SK-N-SH treated with all-trans-retinoic acid at 6 μM for 48 hours (cell line): ENCODE results near the gene CLDN18.
A peak's percentile ranks its signal among the peaks of the same experiment; 100 is the strongest.

Source experiments
- ATAC-seq: fragments of 200-7000 bp; cut with Tn5 transposase; 3 replicates; pipeline ENCODE4 v1.9.1; 2020; ENCODE audit warnings: mild to moderate bottlenecking, moderate library complexity
- ARNTL ChIP-seq: fragments of 450-650 bp; formaldehyde crosslinking; IDR thresholded peaks from 2 replicates; pipeline ENCODE4 v1.5.0; 2020; ENCODE audit warnings: low read depth, mild to moderate bottlenecking, moderate library complexity, borderline replicate concordance
- BACH2 ChIP-seq: fragments of 250-450 bp; sonication (Bioruptor Pico); IDR thresholded peaks from 2 replicates; pipeline ENCODE4 v1.9.0; 2021; ENCODE audit warnings: mild to moderate bottlenecking, borderline replicate concordance
- CSDC2 ChIP-seq: fragments of 250-450 bp; sonication (Bioruptor Pico); IDR thresholded peaks from 2 replicates; pipeline ENCODE4 v1.5.0; 2020; ENCODE audit warnings: mild to moderate bottlenecking, moderate library complexity
- CSRNP3 ChIP-seq: fragments of 250-450 bp; sonication (Bioruptor Pico); IDR thresholded peaks from 2 replicates; pipeline ENCODE4 v1.5.1; 2021; ENCODE audit warnings: mild to moderate bottlenecking, moderate library complexity
- ESRRG ChIP-seq: fragments of 250-450 bp; sonication (Bioruptor Pico); IDR thresholded peaks from 2 replicates; pipeline ENCODE4 v1.6.1; 2021; ENCODE audit warnings: mild to moderate bottlenecking
- ISL1 ChIP-seq: fragments of 250-450 bp; sonication (Bioruptor Pico); IDR thresholded peaks from 2 replicates; pipeline ENCODE4 v2.1.2; 2022; ENCODE audit warnings: mild to moderate bottlenecking, moderate library complexity
- OSR1 ChIP-seq: fragments of 250-450 bp; sonication (Bioruptor Pico); IDR thresholded peaks from 2 replicates; pipeline ENCODE4 v1.8.0; 2022; ENCODE audit warnings: moderate library complexity, mild to moderate bottlenecking, inconsistent platforms
- PPARA ChIP-seq: fragments of 250-450 bp; sonication (Bioruptor Pico); IDR thresholded peaks from 2 replicates; pipeline ENCODE4 v1.5.0; 2020; ENCODE audit warnings: mild to moderate bottlenecking, borderline replicate concordance
- RARB ChIP-seq: fragments of 250-450 bp; sonication (Bioruptor Pico); IDR thresholded peaks from 2 replicates; pipeline ENCODE4 v1.8.0; 2021; ENCODE audit warnings: mild to moderate bottlenecking, moderate library complexity
- SNAI2 ChIP-seq: fragments of 250-450 bp; sonication (Bioruptor Pico); IDR thresholded peaks from 2 replicates; pipeline ENCODE4 v1.5.0; 2020; ENCODE audit warnings: mild to moderate bottlenecking, moderate library complexity
- TCF4 ChIP-seq: fragments of 250-450 bp; sonication (Bioruptor Pico); IDR thresholded peaks from 2 replicates; pipeline ENCODE4 v1.8.0; 2021; ENCODE audit warnings: mild to moderate bottlenecking, moderate library complexity, borderline replicate concordance
- TOX ChIP-seq: fragments of 250-450 bp; sonication (Bioruptor Pico); IDR thresholded peaks from 2 replicates; pipeline ENCODE4 v1.8.0; 2021; ENCODE audit warnings: mild to moderate bottlenecking, moderate library complexity, borderline replicate concordance
- ZC3H10 ChIP-seq: fragments of 250-450 bp; sonication (Bioruptor Pico); IDR thresholded peaks from 2 replicates; pipeline ENCODE4 v1.5.1; 2021; ENCODE audit warnings: mild to moderate bottlenecking, moderate library complexity
- ZFP3 ChIP-seq: fragments of 250-450 bp; sonication (Bioruptor Pico); IDR thresholded peaks from 2 replicates; pipeline ENCODE4 v1.5.0; 2020; ENCODE audit warnings: mild to moderate bottlenecking, moderate library complexity
- ZFP30 ChIP-seq: fragments of 450-650 bp; formaldehyde crosslinking; IDR thresholded peaks from 2 replicates; pipeline ENCODE4 v1.5.0; 2022; ENCODE audit warnings: mild to moderate bottlenecking, moderate library complexity
- ZNF565 ChIP-seq: fragments of 450-650 bp; formaldehyde crosslinking; conservative IDR thresholded peaks from 2 replicates; pipeline ENCODE4 v1.5.0; 2020; ENCODE audit warnings: low read depth, mild to moderate bottlenecking, moderate library complexity
- ZNF70 ChIP-seq: fragments of 450-650 bp; formaldehyde crosslinking; IDR thresholded peaks from 2 replicates; pipeline ENCODE4 v1.5.0; 2020; ENCODE audit warnings: mild to moderate bottlenecking, moderate library complexity
- ZNF8 ChIP-seq: fragments of 450-650 bp; formaldehyde crosslinking; IDR thresholded peaks from 2 replicates; pipeline ENCODE4 v1.5.0; 2020; ENCODE audit warnings: mild to moderate bottlenecking, moderate library complexity
- TF ChIP-seq, protein P1 (sequence below): fragments of 250-450 bp; sonication (Bioruptor Pico); IDR thresholded peaks from 2 replicates; pipeline ENCODE4 v1.5.1; 2020; ENCODE audit warnings: low read depth, mild to moderate bottlenecking, moderate library complexity
- TF ChIP-seq, protein P2 (sequence below): fragments of 250-450 bp; sonication (Bioruptor Pico); IDR thresholded peaks from 2 replicates; pipeline ENCODE4 v1.8.0; 2020; ENCODE audit warnings: mild to moderate bottlenecking, moderate library complexity, borderline replicate concordance
- TF ChIP-seq, protein P3 (sequence below): fragments of 250-450 bp; sonication (Bioruptor Pico); IDR thresholded peaks from 2 replicates; pipeline ENCODE4 v1.5.0; 2020; ENCODE audit warnings: mild to moderate bottlenecking, moderate library complexity
- TF ChIP-seq, protein P4 (sequence below): fragments of 250-450 bp; sonication (Bioruptor Pico); IDR thresholded peaks from 2 replicates; pipeline ENCODE4 v1.8.0; 2021; ENCODE audit warnings: low read depth, mild to moderate bottlenecking, moderate library complexity, borderline replicate concordance

Gene CLDN18

DNA sequence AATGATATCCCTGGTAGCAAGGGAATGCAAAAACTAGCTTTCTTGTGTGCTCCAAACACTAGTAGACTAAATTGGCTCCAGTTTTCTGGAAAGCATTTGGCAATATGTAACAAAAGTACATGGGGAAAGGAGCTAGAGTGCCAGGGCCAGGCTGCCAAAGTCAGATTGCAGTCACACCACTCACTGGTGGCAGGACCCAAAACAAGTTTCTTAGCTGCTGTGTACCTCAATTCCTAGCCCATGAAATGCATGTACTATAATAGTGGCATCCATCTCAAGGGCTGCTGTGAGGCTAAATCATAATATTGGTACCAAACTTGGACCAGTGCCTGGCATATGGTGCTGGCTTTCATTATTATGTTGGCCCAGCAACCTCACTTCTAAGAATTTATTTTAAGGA is 49.3 kb downstream of the CLDN18 start:
- peak; percentile 72 for ATAC-seq
- TF ChIP-seq, protein P1, sequence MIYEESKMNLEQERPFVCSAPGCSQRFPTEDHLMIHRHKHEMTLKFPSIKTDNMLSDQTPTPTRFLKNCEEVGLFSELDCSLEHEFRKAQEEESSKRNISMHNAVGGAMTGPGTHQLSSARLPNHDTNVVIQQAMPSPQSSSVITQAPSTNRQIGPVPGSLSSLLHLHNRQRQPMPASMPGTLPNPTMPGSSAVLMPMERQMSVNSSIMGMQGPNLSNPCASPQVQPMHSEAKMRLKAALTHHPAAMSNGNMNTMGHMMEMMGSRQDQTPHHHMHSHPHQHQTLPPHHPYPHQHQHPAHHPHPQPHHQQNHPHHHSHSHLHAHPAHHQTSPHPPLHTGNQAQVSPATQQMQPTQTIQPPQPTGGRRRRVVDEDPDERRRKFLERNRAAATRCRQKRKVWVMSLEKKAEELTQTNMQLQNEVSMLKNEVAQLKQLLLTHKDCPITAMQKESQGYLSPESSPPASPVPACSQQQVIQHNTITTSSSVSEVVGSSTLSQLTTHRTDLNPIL (CRISPR knock-in tag): no peak

DNA sequence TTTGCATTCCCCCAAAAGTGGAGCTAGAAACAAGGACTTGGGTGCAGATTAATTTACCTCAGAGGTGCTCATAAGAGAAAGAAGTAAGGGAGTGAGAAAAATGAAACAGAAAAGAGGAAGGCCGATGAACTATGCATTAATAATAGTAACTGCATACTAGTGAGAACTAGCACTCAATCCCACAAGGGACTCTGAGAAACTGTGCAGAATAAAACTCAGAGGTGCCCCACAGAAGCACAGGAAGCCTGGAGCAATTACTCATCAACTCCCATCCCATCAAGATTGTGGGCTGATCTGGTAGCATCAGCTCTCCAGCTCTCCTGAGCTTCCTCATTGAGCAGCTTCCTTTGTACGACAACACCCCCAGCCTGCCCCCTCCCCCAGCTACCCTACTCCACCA is 50.8 kb downstream of the CLDN18 start:
- no peak for TF ChIP-seq BACH2 (CRISPR knock-in tag)
- TF ChIP-seq ZNF8 (CRISPR knock-in tag): no peak
- TF ChIP-seq RARB (CRISPR knock-in tag): no peak
- no peak for TF ChIP-seq TOX (CRISPR knock-in tag)
- TF ChIP-seq SNAI2 (CRISPR knock-in tag): no peak
- no peak for TF ChIP-seq ZNF565 (CRISPR knock-in tag)
- no peak for TF ChIP-seq ZFP30
- TF ChIP-seq OSR1: no peak
- TF ChIP-seq ZC3H10 (CRISPR knock-in tag): no peak
- TF ChIP-seq, protein P2, sequence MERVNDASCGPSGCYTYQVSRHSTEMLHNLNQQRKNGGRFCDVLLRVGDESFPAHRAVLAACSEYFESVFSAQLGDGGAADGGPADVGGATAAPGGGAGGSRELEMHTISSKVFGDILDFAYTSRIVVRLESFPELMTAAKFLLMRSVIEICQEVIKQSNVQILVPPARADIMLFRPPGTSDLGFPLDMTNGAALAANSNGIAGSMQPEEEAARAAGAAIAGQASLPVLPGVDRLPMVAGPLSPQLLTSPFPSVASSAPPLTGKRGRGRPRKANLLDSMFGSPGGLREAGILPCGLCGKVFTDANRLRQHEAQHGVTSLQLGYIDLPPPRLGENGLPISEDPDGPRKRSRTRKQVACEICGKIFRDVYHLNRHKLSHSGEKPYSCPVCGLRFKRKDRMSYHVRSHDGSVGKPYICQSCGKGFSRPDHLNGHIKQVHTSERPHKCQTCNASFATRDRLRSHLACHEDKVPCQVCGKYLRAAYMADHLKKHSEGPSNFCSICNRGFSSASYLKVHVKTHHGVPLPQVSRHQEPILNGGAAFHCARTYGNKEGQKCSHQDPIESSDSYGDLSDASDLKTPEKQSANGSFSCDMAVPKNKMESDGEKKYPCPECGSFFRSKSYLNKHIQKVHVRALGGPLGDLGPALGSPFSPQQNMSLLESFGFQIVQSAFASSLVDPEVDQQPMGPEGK: no peak
- no peak for TF ChIP-seq PPARA (CRISPR knock-in tag)
- TF ChIP-seq, protein P3, sequence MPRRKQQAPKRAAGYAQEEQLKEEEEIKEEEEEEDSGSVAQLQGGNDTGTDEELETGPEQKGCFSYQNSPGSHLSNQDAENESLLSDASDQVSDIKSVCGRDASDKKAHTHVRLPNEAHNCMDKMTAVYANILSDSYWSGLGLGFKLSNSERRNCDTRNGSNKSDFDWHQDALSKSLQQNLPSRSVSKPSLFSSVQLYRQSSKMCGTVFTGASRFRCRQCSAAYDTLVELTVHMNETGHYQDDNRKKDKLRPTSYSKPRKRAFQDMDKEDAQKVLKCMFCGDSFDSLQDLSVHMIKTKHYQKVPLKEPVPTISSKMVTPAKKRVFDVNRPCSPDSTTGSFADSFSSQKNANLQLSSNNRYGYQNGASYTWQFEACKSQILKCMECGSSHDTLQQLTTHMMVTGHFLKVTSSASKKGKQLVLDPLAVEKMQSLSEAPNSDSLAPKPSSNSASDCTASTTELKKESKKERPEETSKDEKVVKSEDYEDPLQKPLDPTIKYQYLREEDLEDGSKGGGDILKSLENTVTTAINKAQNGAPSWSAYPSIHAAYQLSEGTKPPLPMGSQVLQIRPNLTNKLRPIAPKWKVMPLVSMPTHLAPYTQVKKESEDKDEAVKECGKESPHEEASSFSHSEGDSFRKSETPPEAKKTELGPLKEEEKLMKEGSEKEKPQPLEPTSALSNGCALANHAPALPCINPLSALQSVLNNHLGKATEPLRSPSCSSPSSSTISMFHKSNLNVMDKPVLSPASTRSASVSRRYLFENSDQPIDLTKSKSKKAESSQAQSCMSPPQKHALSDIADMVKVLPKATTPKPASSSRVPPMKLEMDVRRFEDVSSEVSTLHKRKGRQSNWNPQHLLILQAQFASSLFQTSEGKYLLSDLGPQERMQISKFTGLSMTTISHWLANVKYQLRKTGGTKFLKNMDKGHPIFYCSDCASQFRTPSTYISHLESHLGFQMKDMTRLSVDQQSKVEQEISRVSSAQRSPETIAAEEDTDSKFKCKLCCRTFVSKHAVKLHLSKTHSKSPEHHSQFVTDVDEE (CRISPR knock-in tag): no peak
- TF ChIP-seq ARNTL (CRISPR knock-in tag): no peak
- no peak for TF ChIP-seq ZFP3
- ATAC-seq: no peak

- no peak for ATAC-seq
- TF ChIP-seq ISL1 (CRISPR knock-in tag) (no peak), ZC3H10 (CRISPR knock-in tag) (no peak), ZNF8 (CRISPR knock-in tag) (no peak), ZFP3 (no peak), PPARA (CRISPR knock-in tag) (no peak), BACH2 (CRISPR knock-in tag) (no peak), CSDC2 (no peak), RARB (CRISPR knock-in tag) (no peak), TCF4 (CRISPR knock-in tag) (no peak), ZNF565 (CRISPR knock-in tag) (no peak), ZNF70 (no peak), ZFP30 (no peak), CSRNP3 (no peak), OSR1 (no peak), ESRRG (CRISPR knock-in tag) (no peak), TOX (CRISPR knock-in tag) (no peak)
- TF ChIP-seq, protein P2: no peak
- TF ChIP-seq, protein P4, sequence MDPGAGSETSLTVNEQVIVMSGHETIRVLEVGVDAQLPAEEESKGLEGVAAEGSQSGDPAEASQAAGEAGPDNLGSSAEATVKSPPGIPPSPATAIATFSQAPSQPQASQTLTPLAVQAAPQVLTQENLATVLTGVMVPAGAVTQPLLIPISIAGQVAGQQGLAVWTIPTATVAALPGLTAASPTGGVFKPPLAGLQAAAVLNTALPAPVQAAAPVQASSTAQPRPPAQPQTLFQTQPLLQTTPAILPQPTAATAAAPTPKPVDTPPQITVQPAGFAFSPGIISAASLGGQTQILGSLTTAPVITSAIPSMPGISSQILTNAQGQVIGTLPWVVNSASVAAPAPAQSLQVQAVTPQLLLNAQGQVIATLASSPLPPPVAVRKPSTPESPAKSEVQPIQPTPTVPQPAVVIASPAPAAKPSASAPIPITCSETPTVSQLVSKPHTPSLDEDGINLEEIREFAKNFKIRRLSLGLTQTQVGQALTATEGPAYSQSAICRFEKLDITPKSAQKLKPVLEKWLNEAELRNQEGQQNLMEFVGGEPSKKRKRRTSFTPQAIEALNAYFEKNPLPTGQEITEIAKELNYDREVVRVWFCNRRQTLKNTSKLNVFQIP (CRISPR knock-in tag): no peak
- TF ChIP-seq, protein P1 (CRISPR knock-in tag): no peak
- TF ChIP-seq, protein P3 (CRISPR knock-in tag): no peak
Measured at GRCh38 chr3:138062037-138062436, 52.1 kb downstream of the CLDN18 start.
